Choroid plexus epithelial cell (primary cell): ENCODE data around the gene CTPS2.
"Not testable (repeated sequence)": the region's sequence is repeated elsewhere in the genome, so short reads cannot be mapped to it uniquely, and the experiment has no call there.

Experiments used
- DNase-seq: peaks from one replicate; pipeline ENCODE4 v3.0.0-alpha.2; 2010; ENCODE audit warnings: low read depth
- H3K4me3 ChIP-seq: 2 replicates; pipeline ENCODE4 v1.5.1; 2011; ENCODE audit warnings: low read depth, mild to moderate bottlenecking, control low read depth, low read length, moderate library complexity
- CTCF ChIP-seq: conservative IDR thresholded peaks from 2 replicates; pipeline ENCODE4 v1.5.1; 2011; ENCODE audit warnings: low read depth, mild to moderate bottlenecking, control low read depth, inconsistent platforms, low read length, moderate library complexity

The CTPS2 gene

GRCh38 chrX:16589826-16590225 is 122.6 kb downstream of the CTPS2 start:
- no peak for DNase-seq
- H3K4me3 ChIP-seq = no peak overlapping the region
- no peak for TF ChIP-seq CTCF

GRCh38 chrX:16589211-16589610 is 123.3 kb downstream of the CTPS2 start:
- no peak overlapping the region for H3K4me3 ChIP-seq
- no peak for TF ChIP-seq CTCF
- DNase-seq = peak; percentile 62

- DNase-seq = no peak
- TF ChIP-seq CTCF = no peak
- no peak overlapping the region for H3K4me3 ChIP-seq
Measured at GRCh38 chrX:16588266-16588665, 124.2 kb downstream of the CTPS2 start.

GRCh38 chrX:16587836-16588235 is 124.6 kb downstream of the CTPS2 start:
- H3K4me3 ChIP-seq = no peak overlapping the region
- TF ChIP-seq CTCF = no peak

GRCh38 chrX:16586377-16587112 is 125.9 kb downstream of the CTPS2 start:
- DNase-seq = no peak
- no peak overlapping the region for H3K4me3 ChIP-seq
- TF ChIP-seq CTCF = no peak

More at GRCh38 chrX:16587836-16588235, 124.6 kb downstream of the CTPS2 start:
- no peak for DNase-seq

GRCh38 chrX:16585486-16586376 is 126.7 kb downstream of the CTPS2 start:
- no peak for TF ChIP-seq CTCF
- no peak for DNase-seq
- H3K4me3 ChIP-seq = no peak overlapping the region

- not testable (repeated sequence) for H3K4me3 ChIP-seq, DNase-seq
Measured at GRCh38 chrX:16580004-16580797, 132.3 kb downstream of the CTPS2 start.
